ENCODE measurements around the gene ZNF688. TPM values are rescaled to one million over a fixed set of nuclear protein-coding genes. Genes with fewer than 3 reads are reported as not detected.

Gene ZNF688
- total RNA-seq, 4 donors from 2014 or later = 11.9 to 22.5 (median 16.0) TPM

GRCh38 chr16:30567160-30567990 lies 4.1 kb downstream of the ZNF688 start:
- WGBS, 2 donors = 66 to 74% methylated on average over 14 of the region's 14 CpGs
- TF ChIP-seq CTCF (IDR thresholded peaks at IDR 0.05) (no peak), POLR2A (IDR thresholded peaks at IDR 0.05) (no peak)
- intact Hi-C loops (cut with DNase I; ENCODE audit: low total_unique reads) = loop anchor here (10.0 kb wide), 1 partner anchor 67 kb away; no protein-coding TSS in a partner anchor
- no peak for DNase-seq (ENCODE audit: low spot score in 2 of 2)
- no peak overlapping the region for H3K4me3 ChIP-seq (ENCODE audit: low read depth, poor library complexity, severe bottlenecking)

- TF ChIP-seq CTCF (IDR thresholded peaks at IDR 0.05) (no peak), POLR2A (IDR thresholded peaks at IDR 0.05) (no peak)
- DNase-seq (ENCODE audit: low spot score in 2 of 2) = no peak
- WGBS, 2 donors = 87 to 93% methylated on average over 4 of the region's 4 CpGs
Observed at GRCh38 chr16:30566531-30566930, 5.0 kb downstream of the ZNF688 start.

GRCh38 chr16:30565984-30566383 lies 5.5 kb downstream of the ZNF688 start:
- no peak for DNase-seq (ENCODE audit: low spot score in 2 of 2)
- TF ChIP-seq CTCF (IDR thresholded peaks at IDR 0.05) (no peak), POLR2A (IDR thresholded peaks at IDR 0.05) (no peak)
- intact Hi-C loops (cut with DNase I; ENCODE audit: low total_unique reads) = loop anchor here (10.0 kb wide), 1 partner anchor 69 kb away; no protein-coding TSS in a partner anchor
- no peak overlapping the region for H3K4me3 ChIP-seq (ENCODE audit: low read depth, poor library complexity, severe bottlenecking)
- WGBS, 2 donors = 70 to 75% methylated on average over 8 of the region's 8 CpGs

More at GRCh38 chr16:30566531-30566930, 5.0 kb downstream of the ZNF688 start:
- intact Hi-C loops (cut with DNase I; ENCODE audit: low total_unique reads) = loop anchor here (10.0 kb wide), 1 partner anchor 68 kb away; no protein-coding TSS in a partner anchor
- H3K4me3 ChIP-seq (ENCODE audit: low read depth, poor library complexity, severe bottlenecking) = no peak overlapping the region

GRCh38 chr16:30565526-30565925 lies 6.0 kb downstream of the ZNF688 start:
- no peak for TF ChIP-seq POLR2A (IDR thresholded peaks at IDR 0.05)
- no peak for TF ChIP-seq CTCF (IDR thresholded peaks at IDR 0.05)
- intact Hi-C loops (cut with DNase I; ENCODE audit: low total_unique reads) = loop anchor here (10.0 kb wide), 1 partner anchor 69 kb away; no protein-coding TSS in a partner anchor
- WGBS, 2 donors = 62 to 63% methylated on average over 7 of the region's 7 CpGs
- no peak for DNase-seq (ENCODE audit: low spot score in 2 of 2)
- H3K4me3 ChIP-seq (ENCODE audit: low read depth, poor library complexity, severe bottlenecking) = no peak overlapping the region

GRCh38 chr16:30562021-30562420 lies 9.5 kb downstream of the ZNF688 start:
- intact Hi-C loops (cut with DNase I; ENCODE audit: low total_unique reads) = loop anchor here (10.0 kb wide), 1 partner anchor 73 kb away; no protein-coding TSS in a partner anchor
- no peak for DNase-seq (ENCODE audit: low spot score in 2 of 2)
- no peak overlapping the region for H3K4me3 ChIP-seq (ENCODE audit: low read depth, poor library complexity, severe bottlenecking)
- TF ChIP-seq CTCF (IDR thresholded peaks at IDR 0.05) = no peak
- no peak for TF ChIP-seq POLR2A (IDR thresholded peaks at IDR 0.05)
- WGBS, 2 donors = 75 to 84% methylated on average over 14 of the region's 14 CpGs
